Activated CD8-positive, alpha-beta T cell treated with anti-CD3 and anti-CD28 coated beads, Interleukin-2, amount 10 ng/mL, durations not matched to agents 7 days and 5 days (primary cell): ENCODE results near the gene IFT57. TPM values are rescaled to one million over a fixed set of nuclear protein-coding genes. Genes with fewer than 3 reads are reported as not detected.

Source experiments
- ATAC-seq: fragments of 150-1000 bp; cut with Tn5 transposase; one replicate; pipeline ENCODE4 v1.10.0; 2021; ENCODE audit warnings: moderate library complexity
- CTCF ChIA-PET: fragments of 350-600 bp; sonication (Branson Sonifier 250); formaldehyde crosslinking; loops from one replicate; lab custom pipeline; 2021; ENCODE audit warnings: antibody characterized with exemption; lab: Charles Lee
- POLR2A ChIA-PET: fragments of 350-600 bp; sonication (Branson Sonifier 250); formaldehyde crosslinking; loops from one replicate; lab custom pipeline; 2021; ENCODE audit warnings: antibody characterized with exemption; lab: Charles Lee
- DNase-seq: peaks from one replicate; pipeline ENCODE4 v3.0.0-alpha.2; 2020
- H3K27ac Mint-ChIP-seq: one replicate; pipeline ENCODE4 v1.8.0; 2021; ENCODE audit warnings: mild to moderate bottlenecking, mixed read lengths
- H3K27me3 Mint-ChIP-seq: one replicate; pipeline ENCODE4 v1.8.0; 2021; ENCODE audit warnings: low read depth, mixed read lengths
- H3K36me3 Mint-ChIP-seq: one replicate; pipeline ENCODE4 v1.8.0; 2021; ENCODE audit warnings: low read depth, mixed read lengths
- H3K4me1 Mint-ChIP-seq: one replicate; pipeline ENCODE4 v1.8.0; 2021; ENCODE audit warnings: low read depth, mixed read lengths
- H3K4me3 Mint-ChIP-seq: one replicate; pipeline ENCODE4 v1.8.0; 2021; ENCODE audit warnings: mild to moderate bottlenecking, mixed read lengths
- H3K9me3 Mint-ChIP-seq: one replicate; pipeline ENCODE4 v1.8.0; 2022; ENCODE audit warnings: mixed read lengths; ENCODE audit not compliant: insufficient read depth
- total RNA-seq, 2 experiments: library from RNA; stranded (reverse); gene quantifications; one replicate each; pipeline ENCODE4 v1.2.3, GENCODE V29; 2021

IFT57 gene
- total RNA-seq, 2 experiments from 2014 or later: 23.9 to 25.5 TPM

- no peak overlapping the region for H3K27ac Mint-ChIP-seq
- CTCF ChIA-PET: no interaction called here
- peaks cover 46% of the 10 kb centered on the region for H3K4me1 Mint-ChIP-seq
- no peaks in the 10 kb centered on the region for H3K9me3 Mint-ChIP-seq
- H3K4me3 Mint-ChIP-seq: no peak overlapping the region
- DNase-seq: no peak
- ATAC-seq: no peak
- no peaks in the 10 kb centered on the region for H3K27me3 Mint-ChIP-seq
- peaks cover 21% of the 10 kb centered on the region for H3K36me3 Mint-ChIP-seq
- POLR2A ChIA-PET: no interaction called here
Observed at GRCh38 chr3:108218811-108219210, 3.4 kb downstream of the IFT57 start.

GRCh38 chr3:108215871-108216270 lies 6.4 kb downstream of the IFT57 start:
- CTCF ChIA-PET: interaction anchor here (1.0 kb wide), 1 partner anchor 262 kb away, joined by 3 read pairs; no protein-coding TSS in a partner anchor

GRCh38 chr3:108209579-108209978 lies 12.6 kb downstream of the IFT57 start:
- ChIA-PET POLR2A (no interaction called here), CTCF (no interaction called here)
- Mint-ChIP-seq H3K27me3 (no peaks in the 10 kb centered on the region), H3K27ac (no peak overlapping the region), H3K4me1 (no peaks in the 10 kb centered on the region), H3K4me3 (no peak overlapping the region), H3K36me3 (peaks cover 37% of the 10 kb centered on the region), H3K9me3 (peaks cover 7% of the 10 kb centered on the region)
- ATAC-seq: no peak
- no peak for DNase-seq

More at GRCh38 chr3:108215871-108216270, 6.4 kb downstream of the IFT57 start:
- Mint-ChIP-seq H3K9me3 (no peaks in the 10 kb centered on the region), H3K27me3 (no peaks in the 10 kb centered on the region), H3K4me3 (no peak overlapping the region), H3K4me1 (peaks cover 25% of the 10 kb centered on the region), H3K36me3 (peaks cover 39% of the 10 kb centered on the region), H3K27ac (peak overlapping the region; percentile 26)
- ATAC-seq (peak; percentile 42), DNase-seq (no peak)
- POLR2A ChIA-PET: no interaction called here

GRCh38 chr3:108208831-108209230 lies 13.4 kb downstream of the IFT57 start:
- Mint-ChIP-seq H3K27me3 (no peaks in the 10 kb centered on the region), H3K9me3 (peaks cover 7% of the 10 kb centered on the region), H3K4me1 (no peaks in the 10 kb centered on the region), H3K4me3 (no peak overlapping the region), H3K27ac (no peak overlapping the region), H3K36me3 (peaks cover 35% of the 10 kb centered on the region)
- POLR2A ChIA-PET: interaction anchor here (1.6 kb wide), 1 partner anchor 40 kb away, joined by 3 read pairs; no protein-coding TSS in a partner anchor
- CTCF ChIA-PET: no interaction called here
- ATAC-seq: no peak
- no peak for DNase-seq

GRCh38 chr3:108202834-108203233 lies 19.4 kb downstream of the IFT57 start:
- Mint-ChIP-seq H3K27me3 (no peaks in the 10 kb centered on the region), H3K9me3 (peaks cover 7% of the 10 kb centered on the region), H3K4me3 (no peak overlapping the region), H3K4me1 (peaks cover 2% of the 10 kb centered on the region), H3K36me3 (peaks cover 19% of the 10 kb centered on the region), H3K27ac (no peak overlapping the region)
- no peak for DNase-seq
- ATAC-seq: no peak
- ChIA-PET CTCF (interaction anchor here (0.9 kb wide), 1 partner anchor 21 kb away, joined by 3 read pairs; no protein-coding TSS in a partner anchor), POLR2A (no interaction called here)

- ChIA-PET POLR2A (no interaction called here), CTCF (no interaction called here)
- H3K4me1 Mint-ChIP-seq: peaks cover 2% of the 10 kb centered on the region
- DNase-seq (no peak), ATAC-seq (no peak)
- H3K27ac Mint-ChIP-seq: no peak overlapping the region
- no peak overlapping the region for H3K4me3 Mint-ChIP-seq
- peaks cover 18% of the 10 kb centered on the region for H3K36me3 Mint-ChIP-seq
- H3K9me3 Mint-ChIP-seq: peaks cover 4% of the 10 kb centered on the region
- no peaks in the 10 kb centered on the region for H3K27me3 Mint-ChIP-seq
Observed at GRCh38 chr3:108202080-108202479, 20.1 kb downstream of the IFT57 start.

GRCh38 chr3:108201258-108201657 lies 21.0 kb downstream of the IFT57 start:
- no peaks in the 10 kb centered on the region for H3K9me3 Mint-ChIP-seq
- peaks cover 13% of the 10 kb centered on the region for H3K36me3 Mint-ChIP-seq
- CTCF ChIA-PET: interaction anchor here (1.1 kb wide), 1 partner anchor 31 kb away, joined by 4 read pairs; no protein-coding TSS in a partner anchor
- ATAC-seq: no peak
- H3K27me3 Mint-ChIP-seq: no peaks in the 10 kb centered on the region
- H3K4me3 Mint-ChIP-seq: no peak overlapping the region
- peaks cover 2% of the 10 kb centered on the region for H3K4me1 Mint-ChIP-seq
- DNase-seq: no peak
- POLR2A ChIA-PET: interaction anchor here (0.7 kb wide), 1 partner anchor 238 kb away, joined by 3 read pairs; no protein-coding TSS in a partner anchor
- H3K27ac Mint-ChIP-seq: no peak overlapping the region

GRCh38 chr3:108200578-108200977 lies 21.6 kb downstream of the IFT57 start:
- POLR2A ChIA-PET: no interaction called here
- Mint-ChIP-seq H3K9me3 (no peaks in the 10 kb centered on the region), H3K36me3 (peaks cover 13% of the 10 kb centered on the region), H3K27me3 (no peaks in the 10 kb centered on the region), H3K4me3 (no peak overlapping the region), H3K27ac (no peak overlapping the region), H3K4me1 (peaks cover 2% of the 10 kb centered on the region)
- no peak for ATAC-seq
- DNase-seq: no peak
- CTCF ChIA-PET: interaction anchor here (1.1 kb wide), 1 partner anchor 32 kb away, joined by 4 read pairs; no protein-coding TSS in a partner anchor

GRCh38 chr3:108200024-108200423 lies 22.2 kb downstream of the IFT57 start:
- no peak overlapping the region for H3K4me3 Mint-ChIP-seq

GRCh38 chr3:108191394-108191793 lies 30.8 kb downstream of the IFT57 start:
- ChIA-PET POLR2A (no interaction called here), CTCF (no interaction called here)
- Mint-ChIP-seq H3K9me3 (peaks cover 11% of the 10 kb centered on the region), H3K4me3 (no peak overlapping the region), H3K27ac (no peak overlapping the region), H3K36me3 (peaks cover 33% of the 10 kb centered on the region), H3K4me1 (no peaks in the 10 kb centered on the region), H3K27me3 (no peaks in the 10 kb centered on the region)
- no peak for DNase-seq
- no peak for ATAC-seq

More at GRCh38 chr3:108200024-108200423, 22.2 kb downstream of the IFT57 start:
- peaks cover 2% of the 10 kb centered on the region for H3K4me1 Mint-ChIP-seq
- H3K36me3 Mint-ChIP-seq: peaks cover 17% of the 10 kb centered on the region
- DNase-seq: no peak
- POLR2A ChIA-PET: no interaction called here
- CTCF ChIA-PET: no interaction called here
- H3K27ac Mint-ChIP-seq: no peak overlapping the region
- no peaks in the 10 kb centered on the region for H3K9me3 Mint-ChIP-seq
- H3K27me3 Mint-ChIP-seq: no peaks in the 10 kb centered on the region
- ATAC-seq: no peak

GRCh38 chr3:108190346-108190745 lies 31.9 kb downstream of the IFT57 start:
- ChIA-PET POLR2A (no interaction called here), CTCF (no interaction called here)
- no peak for DNase-seq
- H3K36me3 Mint-ChIP-seq: peaks cover 39% of the 10 kb centered on the region
- H3K27ac Mint-ChIP-seq: no peak overlapping the region
- no peak overlapping the region for H3K4me3 Mint-ChIP-seq
- peaks cover 11% of the 10 kb centered on the region for H3K9me3 Mint-ChIP-seq
- no peak for ATAC-seq
- H3K27me3 Mint-ChIP-seq: no peaks in the 10 kb centered on the region
- no peaks in the 10 kb centered on the region for H3K4me1 Mint-ChIP-seq

- DNase-seq: no peak
- ChIA-PET CTCF (interaction anchor here (1.4 kb wide), 1 partner anchor 35 kb away, joined by 3 read pairs; no protein-coding TSS in a partner anchor), POLR2A (interaction anchor here (1.0 kb wide), 1 partner anchor 34 kb away, joined by 3 read pairs; no protein-coding TSS in a partner anchor)
- no peak overlapping the region for H3K4me3 Mint-ChIP-seq
- H3K27ac Mint-ChIP-seq: no peak overlapping the region
- peaks cover 38% of the 10 kb centered on the region for H3K36me3 Mint-ChIP-seq
- no peak for ATAC-seq
- H3K27me3 Mint-ChIP-seq: no peaks in the 10 kb centered on the region
- H3K9me3 Mint-ChIP-seq: peaks cover 12% of the 10 kb centered on the region
- H3K4me1 Mint-ChIP-seq: no peaks in the 10 kb centered on the region
Observed at GRCh38 chr3:108189440-108189839, 32.8 kb downstream of the IFT57 start.
